IMR-90 (cell line): ENCODE measurements around the gene DENND1C. TPM values are rescaled to one million over a fixed set of nuclear protein-coding genes. Genes with fewer than 3 reads are reported as not detected.

Source experiments
- ATAC-seq: fragments of 200-7000 bp; cut with Tn5 transposase; 2 replicates; pipeline ENCODE4 v1.9.1; 2020; ENCODE audit warnings: low read depth, mild to moderate bottlenecking, moderate library complexity
- BruUV-seq: library from RNA; stranded (reverse); fragments of 400-500 nt; replicated peaks from 2 replicates; lab custom pipeline; 2021; lab: Mats Ljungman, UMichigan
- CTCF ChIA-PET: fragments of 300-600 bp; formaldehyde crosslinking; extraction: SDS; loops from one replicate; lab custom pipeline; 2021; ENCODE audit warnings: antibody characterized with exemption; lab: Yijun Ruan, JAX
- POLR2A ChIA-PET: fragments of 300-600 bp; sonication (Branson Sonifier 250); formaldehyde crosslinking; loops from one replicate; lab custom pipeline; 2022; ENCODE audit warnings: antibody characterized with exemption; ENCODE audit not compliant: unreplicated experiment; lab: Charles Lee
- DNase-seq: peaks from one replicate; pipeline ENCODE4 v3.0.0; 2013
- H2AFZ ChIP-seq: replicated peaks from 2 replicates; pipeline ENCODE3; 2013; ENCODE audit warnings: low read length, mild to moderate bottlenecking; ENCODE audit not compliant: poor library complexity
- H2AK5ac ChIP-seq: 2 replicates; pipeline ENCODE4 v1.6.1; 2013; ENCODE audit warnings: low read depth, low read length, inconsistent platforms
- H2AK9ac ChIP-seq: replicated peaks from 2 replicates; pipeline ENCODE3; 2013; ENCODE audit warnings: mild to moderate bottlenecking, low read depth, low read length, moderate library complexity; ENCODE audit not compliant: poor library complexity
- H2BK120ac ChIP-seq: 2 replicates; pipeline ENCODE4 v1.6.1; 2013; ENCODE audit warnings: low read depth, low read length, inconsistent platforms
- H2BK15ac ChIP-seq: 3 replicates; pipeline ENCODE4 v1.6.1; 2013; ENCODE audit warnings: low read depth, low read length, inconsistent platforms
- H2BK20ac ChIP-seq: 2 replicates; pipeline ENCODE4 v1.6.1; 2013; ENCODE audit warnings: low read depth, mild to moderate bottlenecking, inconsistent platforms, low read length, moderate library complexity
- H2BK5ac ChIP-seq: 2 replicates; pipeline ENCODE4 v1.6.1; 2013; ENCODE audit warnings: mild to moderate bottlenecking, low read depth, low read length, inconsistent platforms; ENCODE audit not compliant: poor library complexity, severe bottlenecking
- H3K14ac ChIP-seq: replicated peaks from 2 replicates; pipeline ENCODE4 v1.6.1; 2013; ENCODE audit warnings: low read depth, low read length, inconsistent platforms
- H3K18ac ChIP-seq: 2 replicates; pipeline ENCODE4 v1.6.1; 2013; ENCODE audit warnings: low read depth, low read length, control low read depth
- H3K23ac ChIP-seq: 2 replicates; pipeline ENCODE4 v1.6.1; 2013; ENCODE audit warnings: low read depth, low read length, inconsistent platforms
- H3K27ac ChIP-seq: 2 replicates; pipeline ENCODE4 v1.5.1; 2013; ENCODE audit warnings: mild to moderate bottlenecking, control low read depth, low read length; ENCODE audit not compliant: insufficient read depth
- H3K27me3 ChIP-seq: 2 replicates; pipeline ENCODE4 v1.6.1; 2013; ENCODE audit warnings: low read length; ENCODE audit not compliant: control insufficient read depth, insufficient read depth
- H3K36me3 ChIP-seq: 2 replicates; pipeline ENCODE4 v1.6.1; 2013; ENCODE audit warnings: low read length, mixed read lengths; ENCODE audit not compliant: control insufficient read depth, insufficient read depth
- H3K4ac ChIP-seq: 2 replicates; pipeline ENCODE4 v1.6.1; 2013; ENCODE audit warnings: low read depth, low read length, inconsistent platforms
- H3K4me1 ChIP-seq: 2 replicates; pipeline ENCODE4 v1.6.1; 2013; ENCODE audit warnings: low read length, mixed read lengths; ENCODE audit not compliant: control insufficient read depth, insufficient read depth
- H3K4me2 ChIP-seq: 2 replicates; pipeline ENCODE4 v1.6.1; 2013; ENCODE audit warnings: low read depth, mild to moderate bottlenecking, control low read depth, low read length, moderate library complexity
- H3K4me3 ChIP-seq: 2 replicates; pipeline ENCODE4 v1.5.1; 2013; ENCODE audit warnings: low read depth, mild to moderate bottlenecking, control low read depth, low read length, moderate library complexity; ENCODE audit not compliant: insufficient read depth
- H3K56ac ChIP-seq: 2 replicates; pipeline ENCODE4 v1.6.1; 2013; ENCODE audit warnings: low read length, inconsistent platforms; ENCODE audit not compliant: insufficient read depth; ENCODE audit errors: extremely low read depth
- H3K79me1 ChIP-seq, 2 experiments: 2 replicates each; pipeline ENCODE4 v1.6.1; 2013; ENCODE audit warnings: low read length in 2 of 2, inconsistent platforms in 1 of 2, low read depth in 1 of 2
- H3K9ac ChIP-seq: 2 replicates; pipeline ENCODE4 v1.6.1; 2013; ENCODE audit warnings: low read depth, low read length, control low read depth
- H3K9me1 ChIP-seq: 2 replicates; pipeline ENCODE4 v1.6.1; 2013; ENCODE audit warnings: low read length, inconsistent platforms; ENCODE audit not compliant: insufficient read depth
- H3K9me3 ChIP-seq: 2 replicates; pipeline ENCODE4 v1.6.1; 2013; ENCODE audit warnings: low read length; ENCODE audit not compliant: control insufficient read depth, insufficient read depth
- H4K20me1 ChIP-seq: 2 replicates; pipeline ENCODE4 v1.6.1; 2013; ENCODE audit warnings: low read length, inconsistent platforms; ENCODE audit not compliant: insufficient read depth
- H4K5ac ChIP-seq: 2 replicates; pipeline ENCODE4 v1.6.1; 2013; ENCODE audit warnings: mild to moderate bottlenecking, low read depth, low read length, control low read depth
- H4K8ac ChIP-seq, 2 experiments: 2 replicates each; pipeline ENCODE4 v1.6.1; 2013; ENCODE audit warnings: low read depth in 2 of 2, low read length in 2 of 2, control low read depth in 1 of 2, inconsistent platforms in 1 of 2
- H4K91ac ChIP-seq: 2 replicates; pipeline ENCODE4 v1.6.1; 2013; ENCODE audit warnings: low read depth, low read length, inconsistent platforms; ENCODE audit not compliant: insufficient read depth
- NFE2L2 ChIP-seq: fragments of 150-350 bp; IDR thresholded peaks from 2 replicates; pipeline ENCODE4 v1.6.1; 2016; ENCODE audit warnings: low read depth, mild to moderate bottlenecking, low read length
- WGBS, 2 experiments: methylation state at CpG; one replicate each; pipeline versions ENCODE4 v1.1.5 to v1.1.7; 2013; ENCODE audit warnings: missing lambda C conversion rate in 2 of 2; ENCODE audit not compliant: insufficient read length in 1 of 2; ENCODE audit errors: extremely low coverage in 2 of 2; 5-methylcytosine and 5-hydroxymethylcytosine counted together
- dilution Hi-C: fragments of 300-500 bp; cut with HindIII; formaldehyde crosslinking; loops from one replicate; pipeline ENCODE4 v1.14.3; 2018; ENCODE audit warnings: low sequenced_read_pairs; ENCODE audit not compliant: unreplicated experiment
- in situ Hi-C: fragments of 300-500 bp; cut with MboI; formaldehyde crosslinking; loops from 3 replicates; pipeline ENCODE4 v1.14.3; 2019; ENCODE audit warnings: low sequenced_read_pairs, inconsistent platforms, mixed read lengths
- intact Hi-C: fragments of 100-400 bp; cut with micrococcal nuclease; formaldehyde crosslinking; loops from 2 replicates; pipeline ENCODE4 v1.10.0; 2022
- polyA plus RNA-seq, 3 experiments: library from polyadenylated mRNA; depleted of rRNA; stranded (reverse); fragments of >200 nt; gene quantifications; 2 replicates each; pipeline ENCODE4 v1.2.3, GENCODE V29; 2012; ENCODE audit warnings: low replicate concordance in 1 of 3
- total RNA-seq: library from RNA; depleted of rRNA; stranded (reverse); fragments of >200 nt; gene quantifications from 2 replicates; pipeline ENCODE4 v1.2.3, GENCODE V29; 2012

DENND1C gene
- total and polyA plus RNA-seq, 2 of the 4 experiments (the other 2 are of a cell fraction), result not detected

DNA sequence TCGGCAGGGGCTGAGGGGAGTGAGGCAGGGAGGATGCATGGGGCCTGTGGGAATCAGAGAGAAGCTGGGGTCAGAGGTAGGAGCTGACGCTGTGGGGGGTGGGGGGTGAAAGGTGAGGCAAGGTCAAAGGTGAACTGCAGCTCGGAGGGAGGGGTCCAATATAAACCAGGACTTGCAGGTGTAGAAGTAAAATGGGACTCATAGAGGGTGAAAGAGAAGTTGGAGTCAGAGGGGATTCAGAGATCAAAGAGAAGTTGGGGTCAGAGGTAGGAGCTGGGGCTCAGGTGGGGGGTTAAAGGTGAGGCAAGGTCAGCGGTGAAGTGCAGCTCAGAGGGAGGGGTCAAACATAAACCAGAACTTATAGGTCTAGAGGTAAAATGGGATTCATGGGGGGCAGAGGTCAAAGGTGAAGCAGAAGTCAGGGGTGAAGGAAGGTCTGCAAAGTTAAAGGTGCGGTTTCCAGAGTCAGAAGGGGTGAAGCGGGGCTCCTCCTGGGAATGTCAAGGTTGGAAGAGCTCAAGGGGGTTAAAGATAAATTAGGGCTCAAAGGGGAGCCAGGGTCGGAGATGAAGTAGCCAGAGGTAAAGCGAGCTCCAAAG, 12.9 kb upstream of the DENND1C start:
- peaks cover 12% of the 10 kb centered on the region for H3K9me3 ChIP-seq
- POLR2A ChIA-PET, result no interaction called here
- CTCF ChIA-PET, result interaction anchor here (0.6 kb wide), 1 partner anchor 122 kb away, joined by 4 read pairs; the partner anchor contains the start of gene ALKBH7

More for the DNA sequence above, 12.9 kb upstream of the DENND1C start:
- Histone ChIP-seq H4K8ac (no peak overlapping the region), H2BK5ac (no peak overlapping the region), H3K4me1 (no peaks in the 10 kb centered on the region), H2AFZ (no peak overlapping the region), H3K18ac (no peak overlapping the region), H3K4ac (no peak overlapping the region), H4K91ac (no peak overlapping the region), H4K5ac (no peak overlapping the region), H3K9me1 (no peaks in the 10 kb centered on the region), H3K9ac (no peak overlapping the region), H3K56ac (no peak overlapping the region), H2BK120ac (no peak overlapping the region), H3K36me3 (no peaks in the 10 kb centered on the region), H2BK15ac (no peak overlapping the region), H3K4me2 (no peak overlapping the region), H3K27ac (no peak overlapping the region), H2BK20ac (no peak overlapping the region), H3K27me3 (peaks cover 2% of the 10 kb centered on the region), H3K14ac (no peak overlapping the region), H2AK9ac (no peak overlapping the region), H3K23ac (no peak overlapping the region), H2AK5ac (no peak overlapping the region), H3K79me1 (no peaks in the 10 kb centered on the region), H3K4me3 (no peak overlapping the region), H4K20me1 (no peaks in the 10 kb centered on the region)
- in situ Hi-C loops, result no loop called here
- DNase-seq (no peak), ATAC-seq (no peak)
- BruUV-seq, result no TSS peak
- dilution Hi-C loops, result no loop called here
- WGBS, 2 experiments, result 60% methylated on average over 7 of the region's 8 CpGs; no CpG with 5 or more reads in 1 of the 2 experiments
- intact Hi-C loops, result no loop called here
- TF ChIP-seq NFE2L2, result no peak
